GM12892 (cell line): Measurements from ENCODE around the gene CEP70.

Experiments
- POLR2A ChIP-seq: IDR thresholded peaks from 2 replicates; pipeline ENCODE4 v1.6.1; 2011; ENCODE audit warnings: low read depth, low read length, control low read depth
- POLR2AphosphoS5 ChIP-seq: IDR thresholded peaks from 2 replicates; pipeline ENCODE4 v1.6.1; 2011; ENCODE audit warnings: low read depth, low read length, control low read depth
- TAF1 ChIP-seq: IDR thresholded peaks from 2 replicates; pipeline ENCODE4 v1.6.1; 2011; ENCODE audit warnings: low read depth, mild to moderate bottlenecking, control low read depth, low read length, borderline replicate concordance

GRCh38 chr3:138569090-138569489 is 25.0 kb downstream of the CEP70 start:
- TF ChIP-seq POLR2A (no peak), POLR2AphosphoS5 (no peak), TAF1 (no peak)
